H1 (cell line): ENCODE results near the gene ZPR1. TPM values are rescaled to one million over a fixed set of nuclear protein-coding genes. Genes with fewer than 3 reads are reported as not detected.

Source experiments
- CTCF ChIA-PET: fragments of 300-600 bp; sonication (Branson Sonifier 250); formaldehyde crosslinking; loops from one replicate; lab custom pipeline; 2021; ENCODE audit not compliant: partially characterized antibody; lab: Charles Lee
- POLR2A ChIA-PET: fragments of 300-600 bp; sonication (Branson Sonifier 250); formaldehyde crosslinking; loops from one replicate; lab custom pipeline; 2021; ENCODE audit warnings: inconsistent platforms; ENCODE audit not compliant: partially characterized antibody; lab: Charles Lee
- DNase-seq, 2 experiments: peaks; one replicate each; pipeline versions ENCODE4 v3.0.0 to v3.0.0-alpha.2; 2010 to 2022; ENCODE audit warnings: low spot score in 2 of 2, low read depth in 1 of 2, mixed read lengths in 1 of 2
- FAIRE-seq: peaks from 2 replicates; lab custom pipeline; 2011; peaks lifted over from hg19 to GRCh38; lab: Jason Lieb, UNC
- H2AFZ ChIP-seq: 2 replicates; pipeline ENCODE4 v1.8.1; 2012; ENCODE audit warnings: low read length, inconsistent platforms
- H2AK5ac ChIP-seq: 2 replicates; pipeline ENCODE4 v1.6.1; 2013; ENCODE audit warnings: low read depth, low read length
- H2BK120ac ChIP-seq: replicated peaks from 2 replicates; pipeline ENCODE3; 2013; ENCODE audit warnings: low read depth, low read length, inconsistent platforms
- H2BK12ac ChIP-seq: 2 replicates; pipeline ENCODE4 v1.6.1; 2013; ENCODE audit warnings: low read depth, low read length
- H2BK15ac ChIP-seq: 2 replicates; pipeline ENCODE4 v1.6.1; 2013; ENCODE audit warnings: low read length
- H2BK20ac ChIP-seq: 2 replicates; pipeline ENCODE4 v1.6.1; 2013; ENCODE audit warnings: low read length
- H2BK5ac ChIP-seq: 2 replicates; pipeline ENCODE4 v1.6.1; 2013; ENCODE audit warnings: low read depth, low read length
- H3K14ac ChIP-seq: 2 replicates; pipeline ENCODE4 v1.6.1; 2013; ENCODE audit warnings: inconsistent platforms; ENCODE audit not compliant: insufficient read length
- H3K18ac ChIP-seq: 2 replicates; pipeline ENCODE4 v1.6.1; 2013; ENCODE audit warnings: low read length; ENCODE audit errors: extremely low read depth
- H3K23ac ChIP-seq: 2 replicates; pipeline ENCODE4 v1.6.1; 2013; ENCODE audit warnings: inconsistent platforms; ENCODE audit not compliant: insufficient read length
- H3K23me2 ChIP-seq: 2 replicates; pipeline ENCODE4 v1.6.1; 2013; ENCODE audit warnings: low read depth, low read length
- H3K27ac ChIP-seq: 2 replicates; pipeline ENCODE4 v1.6.1; 2011; ENCODE audit warnings: low read depth, low read length, inconsistent platforms
- H3K27me3 ChIP-seq, 4 experiments: replicated peaks in 1 of 4; 1 replicate in 1 of 4; 2 replicates in 3 of 4; pipeline versions ENCODE4 v1.6.1 to v1.8.1; 2011 to 2013; ENCODE audit warnings: low read length in 3 of 4, mild to moderate bottlenecking in 3 of 4, inconsistent platforms in 2 of 4, mixed read lengths in 2 of 4, moderate library complexity in 1 of 4; ENCODE audit not compliant: control insufficient read depth in 3 of 4, insufficient read depth in 3 of 4; ENCODE audit errors: extremely low read depth in 1 of 4
- H3K36me3 ChIP-seq, 4 experiments: 2 replicates each; pipeline versions ENCODE4 v1.6.1 to v1.8.1; 2011 to 2013; ENCODE audit warnings: mild to moderate bottlenecking in 4 of 4, low read length in 3 of 4, moderate library complexity in 2 of 4, control low read depth in 1 of 4, inconsistent platforms in 1 of 4; ENCODE audit not compliant: insufficient read depth in 4 of 4, control insufficient read depth in 2 of 4
- H3K4ac ChIP-seq: replicated peaks from 2 replicates; pipeline ENCODE3; 2013; ENCODE audit warnings: low read length, low read depth, mixed read lengths, inconsistent platforms; ENCODE audit not compliant: insufficient read length
- H3K4me1 ChIP-seq, 4 experiments: replicated peaks in 1 of 4; 1 replicate in 1 of 4; 2 replicates in 3 of 4; pipeline versions ENCODE4 v1.6.1 to v1.8.1; 2011 to 2013; ENCODE audit warnings: low read length in 3 of 4, inconsistent platforms in 2 of 4, mixed read lengths in 1 of 4; ENCODE audit not compliant: insufficient read depth in 4 of 4, control insufficient read depth in 3 of 4
- H3K4me2 ChIP-seq, 2 experiments: 2 replicates each; pipeline versions ENCODE4 v1.6.1 to v1.8.1; 2011 to 2013; ENCODE audit warnings: low read depth in 2 of 2, low read length in 2 of 2, control low read depth in 1 of 2, inconsistent platforms in 1 of 2, mild to moderate bottlenecking in 1 of 2; ENCODE audit not compliant: insufficient read depth in 1 of 2
- H3K4me3 ChIP-seq, 4 experiments: fragments of 200-600, 300-600 bp in 1 of 4; sonication (generic), shearing (Covaris generic), sonication (Bioruptor Twin) in 1 of 4; 2 replicates each; pipeline versions ENCODE4 v1.5.1 to v1.8.1; 2011 to 2016; ENCODE audit warnings: low read length in 4 of 4, low read depth in 3 of 4, control low read depth in 2 of 4, inconsistent platforms in 2 of 4, mild to moderate bottlenecking in 2 of 4, mixed read lengths in 1 of 4, moderate library complexity in 1 of 4; ENCODE audit not compliant: insufficient read depth in 2 of 4; ENCODE audit errors: extremely low read depth in 1 of 4
- H3K56ac ChIP-seq: replicated peaks from 2 replicates; pipeline ENCODE3; 2013; ENCODE audit warnings: low read depth, mild to moderate bottlenecking, mixed read lengths, low read length, inconsistent platforms; ENCODE audit not compliant: insufficient read length
- H3K79me1 ChIP-seq: 2 replicates; pipeline ENCODE4 v1.6.1; 2013; ENCODE audit warnings: low read depth, low read length, control low read depth
- H3K79me2 ChIP-seq, 2 experiments: 2 replicates each; pipeline versions ENCODE4 v1.6.1 to v1.8.1; 2012 to 2013; ENCODE audit warnings: low read length in 2 of 2, mild to moderate bottlenecking in 2 of 2, inconsistent platforms in 1 of 2; ENCODE audit not compliant: insufficient read depth in 2 of 2, control insufficient read depth in 1 of 2
- H3K9ac ChIP-seq, 4 experiments: replicated peaks in 1 of 4; 1 replicate in 1 of 4; 2 replicates in 3 of 4; pipeline versions ENCODE4 v1.6.1 to v1.8.1; 2011 to 2013; ENCODE audit warnings: low read depth in 3 of 4, low read length in 3 of 4, control low read depth in 2 of 4, mild to moderate bottlenecking in 2 of 4, moderate library complexity in 2 of 4, inconsistent platforms in 1 of 4; ENCODE audit errors: extremely low read depth in 1 of 4
- H3K9me3 ChIP-seq, 2 experiments: 2 replicates each; pipeline versions ENCODE4 v1.6.1 to v1.8.1; 2012 to 2013; ENCODE audit warnings: mild to moderate bottlenecking in 2 of 2, moderate library complexity in 2 of 2, control low read depth in 1 of 2, inconsistent platforms in 1 of 2, low read depth in 1 of 2, low read length in 1 of 2, mixed read lengths in 1 of 2; ENCODE audit not compliant: insufficient read depth in 2 of 2
- H4K20me1 ChIP-seq, 2 experiments: replicated peaks in 1 of 2; 2 replicates each; pipeline versions ENCODE3 to v1.8.1; 2011 to 2013; ENCODE audit warnings: inconsistent platforms in 2 of 2, low read length in 2 of 2, mild to moderate bottlenecking in 1 of 2; ENCODE audit not compliant: insufficient read depth in 2 of 2, control insufficient read depth in 1 of 2
- H4K5ac ChIP-seq: 2 replicates; pipeline ENCODE4 v1.6.1; 2013; ENCODE audit warnings: low read length, low read depth, mixed read lengths, inconsistent platforms; ENCODE audit not compliant: insufficient read length
- H4K8ac ChIP-seq: 2 replicates; pipeline ENCODE4 v1.8.0; 2013; ENCODE audit warnings: mild to moderate bottlenecking, moderate library complexity, low read length, inconsistent platforms; ENCODE audit not compliant: insufficient read depth; ENCODE audit errors: extremely low read depth
- H4K91ac ChIP-seq: replicated peaks from 2 replicates; pipeline ENCODE3; 2013; ENCODE audit warnings: low read length, mixed read lengths, inconsistent platforms; ENCODE audit not compliant: insufficient read length
- ATF3 ChIP-seq: IDR thresholded peaks from 2 replicates; pipeline ENCODE4 v1.6.1; 2011; ENCODE audit warnings: low read depth, mild to moderate bottlenecking, low read length; ENCODE audit not compliant: insufficient read depth
- BRCA1 ChIP-seq: IDR thresholded peaks from 2 replicates; pipeline ENCODE4 v1.6.1; 2012; ENCODE audit warnings: low read depth, low read length, improper control_type of control experiment
- CEBPB ChIP-seq: IDR thresholded peaks from 2 replicates; pipeline ENCODE4 v1.6.1; 2012; ENCODE audit warnings: low read depth, low read length
- HDAC6 ChIP-seq: IDR thresholded peaks from one replicate; pipeline ENCODE4 v1.7.1; 2012; ENCODE audit warnings: low read depth, mild to moderate bottlenecking, inconsistent platforms, low read length, moderate library complexity
- NANOG ChIP-seq: IDR thresholded peaks from 2 replicates; pipeline ENCODE4 v1.6.1; 2011; ENCODE audit warnings: low read length, low read depth, mild to moderate bottlenecking, inconsistent platforms; ENCODE audit not compliant: insufficient read depth, poor library complexity, severe bottlenecking
- RAD21 ChIP-seq, 2 experiments: IDR thresholded peaks in 1 of 2; conservative IDR thresholded peaks in 1 of 2; 2 replicates each; pipeline ENCODE4 v1.6.1; 2011; ENCODE audit warnings: low read depth in 2 of 2, low read length in 2 of 2, improper control_type of control experiment in 1 of 2, inconsistent platforms in 1 of 2, mild to moderate bottlenecking in 1 of 2, moderate library complexity in 1 of 2
- RFX5 ChIP-seq: IDR thresholded peaks from 2 replicates; pipeline ENCODE4 v1.6.1; 2011; ENCODE audit warnings: low read depth, low read length, improper control_type of control experiment, borderline replicate concordance
- RNF2 ChIP-seq: fragments of 200-900, 300-1000 bp; sonication (generic); IDR thresholded peaks from 2 replicates; pipeline ENCODE4 v1.7.1; 2016; ENCODE audit warnings: borderline replicate concordance, low read depth, mild to moderate bottlenecking, antibody characterized with exemption, low read length; ENCODE audit not compliant: poor library complexity, severe bottlenecking; ENCODE audit errors: missing control alignments
- SAP30 ChIP-seq: fragments of 300-600 bp; sonication (generic); IDR thresholded peaks from 2 replicates; pipeline ENCODE4 v1.7.1; 2012; ENCODE audit warnings: low read length, moderate library complexity, mild to moderate bottlenecking, inconsistent platforms; ENCODE audit not compliant: insufficient read depth, insufficient replicate concordance
- TAF7 ChIP-seq: optimal IDR thresholded peaks from 2 replicates; pipeline ENCODE3; 2011; ENCODE audit warnings: low read depth, mild to moderate bottlenecking, inconsistent platforms, low read length, moderate library complexity, borderline replicate concordance
- WGBS, 2 experiments: shearing (Covaris generic) in 1 of 2; methylation state at CpG; one replicate each; pipeline versions ENCODE4 v1.1.6 to v1.1.7; 2013 to 2015; ENCODE audit warnings: low lambda C conversion rate in 2 of 2, mixed read lengths in 2 of 2, inconsistent platforms in 1 of 2, low coverage in 1 of 2, missing lambda C conversion rate in 1 of 2; ENCODE audit not compliant: insufficient replicate concordance in 2 of 2, insufficient coverage in 1 of 2, insufficient read length in 1 of 2; ENCODE audit errors: extremely low coverage in 1 of 2, missing lambda C conversion rate in 1 of 2; 5-methylcytosine and 5-hydroxymethylcytosine counted together
- polyA plus RNA-seq, 7 experiments: library from polyadenylated mRNA; depleted of rRNA in 3 of 7; stranded (reverse) in 5 of 7; unstranded in 2 of 7; fragments of >200 nt in 5 of 7; fragments of 200-250 nt in 2 of 7; gene quantifications; 1 replicate in 5 of 7; 2 replicates in 1 of 7; 4 replicates in 1 of 7; pipeline versions ENCODE4 v1.2.1 to v1.2.3, GENCODE V29; 2011 to 2013; ENCODE audit warnings: missing spikeins in 2 of 7, mixed read lengths in 2 of 7
- total RNA-seq: library from RNA; stranded (reverse); fragmentation: NEBNext Ultra II Directional; extraction: Animal tissue kit (Norgen Biotek cat#: 25700); gene quantifications from 2 replicates; pipeline ENCODE4 v1.2.1, GENCODE V29; 2021

Gene ZPR1
- total and polyA plus RNA-seq, 2 of the 8 experiments (the other 6 are each of a cell fraction or from before 2014, with no cell fraction given): 36.7 to 70.5 TPM

DNA sequence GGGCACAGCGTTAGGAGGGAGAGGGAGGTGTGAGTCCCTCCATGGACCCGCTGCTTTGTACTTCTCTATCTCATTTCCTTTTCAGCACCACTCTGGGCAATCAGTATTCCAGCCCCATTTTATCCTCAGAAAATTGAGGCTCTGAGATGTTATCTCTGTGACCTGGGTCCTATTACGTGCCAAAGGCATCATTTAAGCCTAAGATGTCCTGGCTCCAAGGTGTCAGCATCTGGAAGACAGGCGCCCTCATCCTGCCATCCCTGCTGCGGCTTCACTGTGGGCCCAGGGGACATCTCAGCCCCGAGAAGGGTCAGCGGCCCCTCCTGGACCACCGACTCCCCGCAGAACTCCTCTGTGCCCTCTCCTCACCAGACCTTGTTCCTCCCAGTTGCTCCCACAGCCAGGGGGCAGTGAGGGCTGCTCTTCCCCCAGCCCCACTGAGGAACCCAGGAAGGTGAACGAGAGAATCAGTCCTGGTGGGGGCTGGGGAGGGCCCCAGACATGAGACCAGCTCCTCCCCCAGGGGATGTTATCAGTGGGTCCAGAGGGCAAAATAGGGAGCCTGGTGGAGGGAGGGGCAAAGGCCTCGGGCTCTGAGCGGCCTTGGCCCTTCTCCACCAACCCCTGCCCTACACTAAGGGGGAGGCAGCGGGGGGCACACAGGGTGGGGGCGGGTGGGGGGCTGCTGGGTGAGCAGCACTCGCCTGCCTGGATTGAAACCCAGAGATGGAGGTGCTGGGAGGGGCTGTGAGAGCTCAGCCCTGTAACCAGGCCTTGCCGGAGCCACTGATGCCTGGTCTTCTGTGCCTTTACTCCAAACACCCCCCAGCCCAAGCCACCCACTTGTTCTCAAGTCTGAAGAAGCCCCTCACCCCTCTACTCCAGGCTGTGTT is 41.1 kb upstream of the ZPR1 start:
- Histone ChIP-seq H3K79me1 (no peaks in the 10 kb centered on the region), H4K20me1 (no peaks in the 10 kb centered on the region), H2AK5ac (no peak overlapping the region), H3K4me3 (no peak overlapping the region), H2AFZ (no peak overlapping the region), H3K27me3 (no peaks in the 10 kb centered on the region), H2BK20ac (no peak overlapping the region), H3K23me2 (no peaks in the 10 kb centered on the region), H3K36me3 (no peaks in the 10 kb centered on the region), H3K4ac (no peak overlapping the region), H4K5ac (no peak overlapping the region), H4K91ac (no peak overlapping the region), H3K4me2 (no peak overlapping the region), H3K9ac (no peak overlapping the region), H3K23ac (no peak overlapping the region), H3K14ac (no peak overlapping the region), H2BK120ac (no peak overlapping the region), H3K79me2 (no peaks in the 10 kb centered on the region), H3K18ac (no peak overlapping the region), H2BK15ac (no peak overlapping the region), H3K56ac (no peak overlapping the region), H3K9me3 (no peaks in the 10 kb centered on the region; a peak in 1 of 4 replicates), H3K27ac (no peak overlapping the region), H4K8ac (no peak overlapping the region; the same call in 1 of the 2 replicates), H2BK5ac (no peak overlapping the region), H2BK12ac (no peak overlapping the region), H3K4me1 (no peaks in the 10 kb centered on the region)
- no peak for DNase-seq
- POLR2A ChIA-PET: interaction anchor here (1.0 to 1.1 kb wide), 2 partner anchors 8 to 38 kb away, joined by 3 read pairs; no protein-coding TSS in a partner anchor
- CTCF ChIA-PET: interaction anchor here (0.6 to 12.2 kb wide), 5 partner anchors 8 to 352 kb away, joined by 3 to 237 read pairs (median 8); partner anchors contain the start of genes APOA5 and ZPR1
- no peak for FAIRE-seq
- 81% methylated on average over 14 of the region's 16 CpGs; no CpG with 5 or more reads in 1 of the 2 experiments for WGBS, 2 experiments
- TF ChIP-seq RNF2 (no peak), BRCA1 (no peak), SAP30 (no peak), RFX5 (no peak), NANOG (no peak), HDAC6 (no peak), CEBPB (no peak), RAD21 (IDR thresholded peaks at IDR 0.05 in 1 of 2, conservative IDR thresholded peaks at IDR 0.05 in 1 of 2; ENCODE audit: low read depth in 2 of 2, low read length in 2 of 2) (no peak), TAF7 (no peak), ATF3 (no peak)
